AG04450 (cell line): Measurements from ENCODE around the gene SPRR2F. TPM values are rescaled to one million over a fixed set of nuclear protein-coding genes. Genes with fewer than 3 reads are reported as not detected.

ENCODE experiments used
- CTCF ChIA-PET: fragments of 300-600, 350-600 bp; formaldehyde crosslinking; extraction: SDS; loops from one replicate; lab custom pipeline; 2022; ENCODE audit warnings: antibody characterized with exemption, inconsistent platforms; lab: Charles Lee
- POLR2A ChIA-PET: fragments of 350-600 bp; formaldehyde crosslinking; extraction: SDS; loops from one replicate; lab custom pipeline; 2021; ENCODE audit warnings: antibody characterized with exemption, inconsistent platforms; lab: Yijun Ruan, JAX
- DNase-seq: peaks from one replicate; pipeline ENCODE4 v3.0.0-alpha.2; 2011; ENCODE audit warnings: low read depth, low spot score
- H3K27ac ChIP-seq: one replicate; pipeline ENCODE4 v1.5.1; 2012; ENCODE audit warnings: low read depth, low read length, control low read depth
- H3K27me3 ChIP-seq: one replicate; pipeline ENCODE4 v1.6.0; 2012; ENCODE audit warnings: low read length; ENCODE audit not compliant: control insufficient read depth, insufficient read depth
- H3K4me3 ChIP-seq: 2 replicates; pipeline ENCODE4 v1.5.1; 2011; ENCODE audit warnings: mild to moderate bottlenecking, low read depth, low read length, control low read depth
- H3K9me3 ChIP-seq: 2 replicates; pipeline ENCODE4 v1.5.1; 2012; ENCODE audit warnings: low read length; ENCODE audit not compliant: control insufficient read depth, insufficient read depth
- CTCF ChIP-seq: IDR thresholded peaks from 2 replicates; pipeline ENCODE4 v1.5.1; 2011; ENCODE audit warnings: low read depth, low read length, control low read depth, inconsistent platforms
- polyA plus RNA-seq: library from polyadenylated mRNA; depleted of rRNA; stranded (reverse); fragments of >200 nt; gene quantifications from 2 replicates; pipeline ENCODE4 v1.2.3, GENCODE V29; 2011; rRNA removed
- small RNA-seq: library from RNA; depleted of rRNA; stranded (forward); fragments of <200 nt; gene quantifications from one replicate; pipeline ENCODE3, GENCODE V24; 2012; ENCODE audit warnings: low read depth; ENCODE audit not compliant: insufficient read length

Gene SPRR2F
- polyA plus RNA-seq, 1 experiment: not detected

GRCh38 chr1:153072806-153073726 is 40.2 kb downstream of the SPRR2F start:
- TF ChIP-seq CTCF: no peak
- Histone ChIP-seq H3K4me3 (no peak overlapping the region), H3K27ac (no peak overlapping the region), H3K9me3 (no peaks in the 10 kb centered on the region), H3K27me3 (no peaks in the 10 kb centered on the region)
- no peak for DNase-seq
- ChIA-PET CTCF (no interaction called here), POLR2A (no interaction called here)

GRCh38 chr1:153071511-153071910 is 41.8 kb downstream of the SPRR2F start, which contains the start of gene SPRR2B:
Gene SPRR2B, minus strand, starts transcription at chr1:153071611. Its CDS starts 772 bp downstream, at chr1:153070839.
- no peak within 1 kb of the TSS for H3K27ac ChIP-seq
- H3K4me3 ChIP-seq: no peak within 1 kb of the TSS
- H3K9me3 ChIP-seq: no peaks in the 10 kb centered on the region
- DNase-seq: no peak
- CTCF ChIA-PET: no interaction called here
- no peak for TF ChIP-seq CTCF
- POLR2A ChIA-PET: no interaction called here
- H3K27me3 ChIP-seq: no peaks in the 10 kb centered on the region

- TF ChIP-seq CTCF: no peak
- DNase-seq: no peak
- ChIA-PET CTCF (no interaction called here), POLR2A (no interaction called here)
- Histone ChIP-seq H3K27me3 (no peaks in the 10 kb centered on the region), H3K27ac (no peak overlapping the region), H3K4me3 (no peak overlapping the region), H3K9me3 (no peaks in the 10 kb centered on the region)
These were observed 43.1 kb downstream of the SPRR2F start for GRCh38 chr1:153070243-153070642.

Small RNA genes lying within 50 kb of the gene (small RNA-seq; reads per million reads assigned to genes)
- not detected for gene SPRR2C

Other genes starting within 250 kb of the SPRR2F start
- gene SMCP, start 235.2 kb downstream of the SPRR2F start, polyA plus RNA-seq: not detected in 2 replicates
- not detected in 2 replicates for gene IVL, start 205.0 kb downstream of the SPRR2F start, polyA plus RNA-seq
- gene SPRR5, start 166.3 kb downstream of the SPRR2F start, polyA plus RNA-seq: not detected in 2 replicates
- gene SPRR4, start 142.9 kb downstream of the SPRR2F start, polyA plus RNA-seq: not detected in 2 replicates
- gene SPRR1A, start 129.4 kb downstream of the SPRR2F start, polyA plus RNA-seq: not detected in 2 replicates
- not detected in 2 replicates for gene SPRR3, start 111.8 kb downstream of the SPRR2F start, polyA plus RNA-seq
- gene SPRR1B, start 82.3 kb downstream of the SPRR2F start, polyA plus RNA-seq: not detected in 2 replicates
- not detected in 2 replicates for gene SPRR2D, start 72.4 kb downstream of the SPRR2F start, polyA plus RNA-seq
- not detected in 2 replicates for gene SPRR2A, start 56.0 kb downstream of the SPRR2F start, polyA plus RNA-seq
- not detected in 2 replicates for gene SPRR2B, start 41.9 kb downstream of the SPRR2F start, polyA plus RNA-seq
- gene SPRR2E, start 19.0 kb downstream of the SPRR2F start, polyA plus RNA-seq: not detected in 2 replicates
- gene SPRR2G, start 37.4 kb upstream of the SPRR2F start, polyA plus RNA-seq: not detected in 2 replicates
- not detected in 2 replicates for gene LELP1, start 89.9 kb upstream of the SPRR2F start, polyA plus RNA-seq
- not detected in 2 replicates for gene PRR9, start 104.1 kb upstream of the SPRR2F start, polyA plus RNA-seq
- not detected in 2 replicates for gene LORICRIN, start 146.2 kb upstream of the SPRR2F start, polyA plus RNA-seq
- gene PGLYRP3, start 199.4 kb upstream of the SPRR2F start, polyA plus RNA-seq: not detected in 2 replicates
- gene PGLYRP4, start 235.3 kb upstream of the SPRR2F start, polyA plus RNA-seq: not detected in 2 replicates
- gene S100A9, start 244.3 kb upstream of the SPRR2F start, polyA plus RNA-seq: not detected in 2 replicates